Occipital lobe (tissue), 2 donors: Measurements from ENCODE around the gene TDRD5. TPM values are rescaled to one million over a fixed set of nuclear protein-coding genes. Genes with fewer than 3 reads are reported as not detected.

Experiments used
- small RNA-seq: library from RNA; depleted of rRNA; stranded (forward); fragments of <200 nt; gene quantifications from one replicate; pipeline ENCODE3, GENCODE V24; 2014
- total RNA-seq: library from RNA; depleted of rRNA; stranded (reverse); fragments of >200 nt; gene quantifications from one replicate; pipeline ENCODE4 v1.2.3, GENCODE V29; 2014

Gene TDRD5
- total RNA-seq, 1 donor from 2014 or later, result 2.7 TPM

Small RNA genes lying within 50 kb of the gene (small RNA-seq; reads per million reads assigned to genes)
- gene RNU5F-2P, result 0.61 reads per million, percentile 58 among the genes with 10 or more reads in this experiment

Other genes with a start within 250 kb of the TDRD5 start
- gene AXDND1, start 225.9 kb upstream of the TDRD5 start, total RNA-seq, result 0.78 TPM
- not detected for gene NPHS2, start 15.9 kb upstream of the TDRD5 start, total RNA-seq
- under 0.01 TPM for gene FAM163A, start 151.5 kb downstream of the TDRD5 start, total RNA-seq